GM18867 (cell line): Measurements from ENCODE around the gene UBE2L3.
"Not testable (repeated sequence)": the region's sequence is repeated elsewhere in the genome, so short reads cannot be mapped to it uniquely, and the experiment has no call there.

ENCODE experiments used
- ATAC-seq: cut with Tn5 transposase; IDR thresholded peaks from one replicate; pipeline ENCODE4 v1.9.1; 2021; ENCODE audit warnings: mild to moderate bottlenecking, moderate library complexity; ENCODE audit not compliant: unreplicated experiment

The UBE2L3 gene

GRCh38 chr22:21626073-21626734 lies 58.7 kb downstream of the UBE2L3 start:
- no peak for ATAC-seq

GRCh38 chr22:21626735-21627469 lies 59.4 kb downstream of the UBE2L3 start:
- ATAC-seq = no peak

GRCh38 chr22:21628386-21629254 lies 61.1 kb downstream of the UBE2L3 start:
- peak; percentile 21 for ATAC-seq

GRCh38 chr22:21629255-21630149 lies 62.0 kb downstream of the UBE2L3 start, which contains the start of gene YDJC:
Gene YDJC (minus strand): TSS chr22:21630022. CDS start chr22:21630014, 8 bp downstream.
- peak; percentile 71 for ATAC-seq

- ATAC-seq = no peak
Measured at GRCh38 chr22:21631025-21631424, 63.5 kb downstream of the UBE2L3 start.

- no peak for ATAC-seq
Measured at GRCh38 chr22:21632237-21632895, 64.9 kb downstream of the UBE2L3 start, which contains the start of gene CCDC116. Gene CCDC116 (plus strand): TSS chr22:21632760. CDS start chr22:21633182, 422 bp downstream.

- ATAC-seq = no peak
Measured at GRCh38 chr22:21632931-21633330, 65.4 kb downstream of the UBE2L3 start.

- ATAC-seq = no peak
Measured at GRCh38 chr22:21633481-21633880, 66.0 kb downstream of the UBE2L3 start.

GRCh38 chr22:21634081-21634480 lies 66.6 kb downstream of the UBE2L3 start:
- ATAC-seq = no peak

GRCh38 chr22:21634844-21635243 lies 67.3 kb downstream of the UBE2L3 start:
- ATAC-seq = no peak

- ATAC-seq = no peak
Measured at GRCh38 chr22:21635771-21636510, 68.4 kb downstream of the UBE2L3 start.

GRCh38 chr22:21636629-21637218 lies 69.2 kb downstream of the UBE2L3 start:
- ATAC-seq = no peak

- not testable (repeated sequence) for ATAC-seq
Measured at GRCh38 chr22:21637450-21637849, 69.9 kb downstream of the UBE2L3 start.

GRCh38 chr22:21639359-21639758 lies 71.8 kb downstream of the UBE2L3 start:
- no peak for ATAC-seq

- ATAC-seq = no peak
Measured at GRCh38 chr22:21640810-21641209, 73.3 kb downstream of the UBE2L3 start.

- ATAC-seq = peak; percentile 10
Measured at GRCh38 chr22:21641417-21641788, 73.9 kb downstream of the UBE2L3 start.

GRCh38 chr22:21641789-21642583 lies 74.5 kb downstream of the UBE2L3 start, which contains the start of gene SDF2L1:
Gene SDF2L1 (plus strand): TSS chr22:21642302. CDS start chr22:21642337, 35 bp downstream.
- ATAC-seq = peak; percentile 92
